ENCODE results near the gene BRD4.

Gene BRD4

DNA sequence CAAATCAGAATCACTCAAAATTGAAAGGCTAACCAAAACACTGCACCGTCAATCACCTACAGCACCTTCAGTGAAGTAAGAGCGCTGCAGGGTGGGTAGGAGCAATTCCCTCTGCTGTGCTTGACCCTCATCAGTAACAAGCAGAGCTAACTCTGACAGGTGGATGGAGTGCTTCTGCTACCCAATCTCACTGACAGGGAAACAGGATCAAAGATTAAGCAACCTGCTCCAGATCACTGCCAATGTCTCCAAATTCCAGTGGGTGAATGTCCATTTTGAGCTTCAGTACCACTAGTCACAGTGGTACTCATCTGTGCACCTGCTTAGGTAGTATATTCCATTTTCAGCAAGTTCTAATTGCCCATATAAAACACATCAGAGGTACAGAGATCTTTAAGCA lies 25.2 kb downstream of the BRD4 start:
- Mint-ChIP-seq H3K9me3 (no peaks in the 10 kb centered on the region), H3K27me3 (no peaks in the 10 kb centered on the region), H3K4me1 (ENCODE audit: low read depth) (peaks cover 89% of the 10 kb centered on the region), H3K4me3 (no peak overlapping the region), H3K36me3 (ENCODE audit: low read depth) (peaks cover 13% of the 10 kb centered on the region), H3K27ac (peak overlapping the region; percentile 5)

DNA sequence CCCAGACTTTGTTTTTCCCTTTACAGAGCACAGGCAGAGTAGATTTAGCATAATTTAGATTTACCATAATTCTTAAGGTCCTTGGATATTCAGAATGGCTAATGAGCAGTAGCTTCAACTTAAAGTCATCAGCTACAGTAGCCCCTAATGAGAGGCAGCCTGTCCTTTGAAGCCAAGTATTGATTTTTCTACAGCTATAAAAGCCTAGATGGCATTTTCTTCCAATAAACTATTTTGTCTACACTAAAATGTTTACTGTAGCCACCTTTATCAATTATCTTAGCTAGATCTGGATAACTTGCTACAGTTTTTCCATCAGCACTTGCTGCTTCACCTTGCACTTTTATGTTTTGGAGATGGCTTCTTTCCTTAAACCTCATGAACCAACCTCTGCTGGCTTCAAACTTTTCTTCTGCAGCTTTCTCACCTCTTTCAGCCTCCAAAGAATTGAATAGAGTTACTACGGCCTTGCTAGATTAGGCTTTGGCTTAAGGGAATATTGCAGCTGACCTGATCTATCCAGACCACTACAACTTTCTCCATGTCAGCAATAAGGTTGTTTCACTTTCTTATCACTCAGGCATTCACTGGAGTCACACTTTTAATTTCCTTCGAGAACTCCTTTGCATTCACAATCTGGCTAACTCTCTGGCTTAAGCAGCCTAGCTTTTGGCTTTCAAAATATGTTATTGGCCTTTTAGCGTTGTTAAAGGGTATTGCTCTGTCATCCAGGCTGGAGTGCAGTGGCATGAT lies 26.6 kb downstream of the BRD4 start:
- no peaks in the 10 kb centered on the region for H3K27me3 Mint-ChIP-seq
- H3K27ac Mint-ChIP-seq, result no peak overlapping the region

DNA sequence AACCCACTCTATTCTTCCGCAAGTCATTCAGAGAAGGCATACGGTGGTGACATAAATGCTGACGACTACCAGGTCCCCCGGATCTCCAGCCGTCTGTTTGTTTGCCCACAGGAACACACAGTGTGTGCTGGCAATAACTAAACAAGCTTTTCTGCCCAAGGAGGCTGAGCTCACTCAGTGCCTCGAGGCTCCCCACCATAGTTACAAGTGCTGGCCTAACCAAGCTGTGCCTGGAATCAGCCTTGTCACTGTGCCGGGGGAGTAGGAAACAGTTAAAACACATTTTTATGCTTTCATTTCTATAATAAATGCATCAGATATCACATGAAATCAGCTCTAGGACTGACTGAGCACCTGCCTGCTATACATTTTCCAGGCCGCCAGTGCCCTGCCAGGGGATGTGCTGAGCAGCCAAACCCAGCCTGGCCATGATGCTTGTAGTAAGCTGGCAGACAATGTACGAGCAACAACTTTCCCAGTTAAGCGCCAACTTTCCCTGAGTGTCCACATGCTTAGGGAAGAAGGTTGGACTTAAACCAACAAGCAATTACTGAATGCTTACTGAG lies 28.1 kb downstream of the BRD4 start:
- no peaks in the 10 kb centered on the region for H3K27me3 Mint-ChIP-seq
- peak overlapping the region; percentile 33 for H3K4me3 Mint-ChIP-seq
- H3K9me3 Mint-ChIP-seq, result no peaks in the 10 kb centered on the region
- peak overlapping the region; percentile 92 for H3K27ac Mint-ChIP-seq
- peaks cover 89% of the 10 kb centered on the region for H3K4me1 Mint-ChIP-seq (ENCODE audit: low read depth)
- H3K36me3 Mint-ChIP-seq (ENCODE audit: low read depth), result peaks cover 3% of the 10 kb centered on the region

More for the DNA sequence above, 26.6 kb downstream of the BRD4 start:
- H3K4me3 Mint-ChIP-seq, result no peak overlapping the region
- peaks cover 89% of the 10 kb centered on the region for H3K4me1 Mint-ChIP-seq (ENCODE audit: low read depth)
- H3K9me3 Mint-ChIP-seq, result no peaks in the 10 kb centered on the region
- H3K36me3 Mint-ChIP-seq (ENCODE audit: low read depth), result peaks cover 8% of the 10 kb centered on the region

DNA sequence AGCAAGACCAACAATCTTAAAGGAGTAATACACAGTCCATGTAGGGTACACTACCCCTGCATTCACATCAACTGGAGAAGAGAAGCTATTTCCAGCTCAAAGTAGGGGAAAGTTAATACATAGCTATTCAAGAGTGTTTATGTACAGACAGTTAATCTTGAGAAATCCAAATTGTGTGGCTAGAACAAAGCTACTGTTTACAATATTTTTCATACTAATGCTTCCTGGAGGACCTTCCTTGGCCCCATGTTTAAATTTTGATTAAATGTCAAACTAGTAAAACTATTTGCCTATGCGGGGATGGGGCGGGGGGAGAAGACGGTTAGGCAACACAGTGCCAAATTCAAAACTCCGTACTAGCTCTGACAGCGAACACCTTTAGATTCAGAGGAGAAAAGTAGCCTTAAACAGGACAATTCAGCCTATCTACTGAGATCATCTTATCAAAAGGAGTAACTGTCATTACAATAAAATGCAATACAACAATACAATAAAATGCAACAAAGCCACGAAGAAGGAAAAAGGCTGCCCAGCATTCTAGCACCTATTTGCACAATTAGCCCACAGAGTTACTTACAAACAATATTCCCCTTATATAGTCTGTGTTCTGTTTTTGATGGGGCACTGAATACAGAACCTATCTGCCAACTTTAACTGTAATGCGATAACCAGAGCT lies 29.1 kb downstream of the BRD4 start:
- Mint-ChIP-seq H3K27ac (peak overlapping the region; percentile 92), H3K27me3 (no peaks in the 10 kb centered on the region), H3K4me1 (ENCODE audit: low read depth) (peaks cover 94% of the 10 kb centered on the region), H3K36me3 (ENCODE audit: low read depth) (peaks cover 3% of the 10 kb centered on the region), H3K9me3 (no peaks in the 10 kb centered on the region), H3K4me3 (no peak overlapping the region)

DNA sequence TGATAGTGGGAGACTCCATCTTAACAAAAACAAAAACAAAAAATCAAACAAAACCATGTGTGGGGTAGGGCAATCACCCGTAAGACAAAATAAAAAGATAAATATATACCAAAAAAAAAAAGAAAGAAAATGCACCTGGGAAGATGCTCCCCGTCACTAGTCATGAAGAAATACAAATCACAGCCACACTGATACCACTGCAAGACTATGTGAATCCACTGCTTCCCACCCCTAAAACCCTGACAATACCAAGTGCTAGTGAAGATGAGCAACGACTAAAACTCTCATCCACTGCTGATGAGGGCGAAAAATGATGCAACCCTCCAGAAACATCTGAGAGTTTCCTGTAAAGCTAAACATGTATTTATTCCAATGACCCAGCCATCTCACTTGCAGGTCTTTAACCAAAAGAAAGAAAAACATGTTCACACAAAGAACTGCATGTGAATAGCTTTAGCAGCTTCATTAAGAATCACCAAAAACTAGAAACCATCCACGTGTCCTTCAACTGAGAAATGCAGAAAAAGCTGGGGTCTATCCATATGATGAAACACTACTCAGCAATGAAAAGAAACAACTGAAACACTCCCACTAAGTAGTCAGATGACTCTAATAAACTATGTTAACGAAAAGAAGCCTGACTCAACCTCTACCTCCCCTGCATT lies 31.7 kb downstream of the BRD4 start:
- H3K27me3 Mint-ChIP-seq, result no peaks in the 10 kb centered on the region
- peak overlapping the region; percentile 97 for H3K27ac Mint-ChIP-seq
- peak overlapping the region; percentile 57 for H3K4me3 Mint-ChIP-seq
- H3K4me1 Mint-ChIP-seq (ENCODE audit: low read depth), result peaks cover 99% of the 10 kb centered on the region
- no peaks in the 10 kb centered on the region for H3K9me3 Mint-ChIP-seq
- peaks cover 16% of the 10 kb centered on the region for H3K36me3 Mint-ChIP-seq (ENCODE audit: low read depth)

DNA sequence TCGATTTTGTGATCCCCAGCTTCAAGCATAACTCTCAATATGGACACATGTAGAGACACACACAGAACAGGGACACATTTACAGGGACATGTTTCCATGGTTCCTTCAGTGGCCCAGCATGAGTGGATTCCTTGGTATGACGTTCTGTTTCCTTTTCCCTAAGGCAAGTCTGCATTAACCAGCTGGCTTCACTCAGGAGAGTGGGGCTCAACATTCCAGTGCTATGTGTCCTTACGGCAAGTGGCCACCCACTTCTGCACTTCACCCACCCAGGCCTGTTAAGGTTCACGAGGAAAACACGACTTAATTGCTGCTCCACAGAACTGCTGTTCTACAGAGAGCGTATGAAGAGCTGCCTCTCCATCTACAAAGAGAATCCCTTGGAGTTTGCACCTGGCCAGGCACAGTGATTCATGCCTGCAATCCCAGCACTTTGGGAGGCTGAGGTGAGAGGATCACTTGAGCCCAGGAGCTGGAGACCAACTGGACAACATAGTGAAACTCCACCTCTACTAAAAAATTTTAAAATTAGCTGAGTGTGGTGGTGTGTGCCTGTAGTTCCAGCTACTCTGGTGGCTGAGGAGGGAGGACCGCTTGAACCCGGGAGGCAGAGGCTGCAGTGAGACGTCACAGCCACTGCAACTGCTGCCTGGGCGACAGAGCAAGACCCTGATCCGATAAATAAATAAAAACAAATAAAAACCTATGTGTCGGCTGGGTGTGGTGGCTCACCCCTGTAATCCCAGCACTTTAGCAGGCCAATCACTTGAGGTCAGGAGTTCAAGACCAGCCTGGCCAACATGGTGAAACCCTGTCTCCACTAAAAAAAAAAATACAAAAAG lies 32.5 kb downstream of the BRD4 start:
- H3K4me3 Mint-ChIP-seq, result no peak overlapping the region
- H3K4me1 Mint-ChIP-seq (ENCODE audit: low read depth), result peaks cover 99% of the 10 kb centered on the region
- no peaks in the 10 kb centered on the region for H3K9me3 Mint-ChIP-seq
- H3K27me3 Mint-ChIP-seq, result no peaks in the 10 kb centered on the region
- peak overlapping the region; percentile 97 for H3K27ac Mint-ChIP-seq
- peaks cover 22% of the 10 kb centered on the region for H3K36me3 Mint-ChIP-seq (ENCODE audit: low read depth)

DNA sequence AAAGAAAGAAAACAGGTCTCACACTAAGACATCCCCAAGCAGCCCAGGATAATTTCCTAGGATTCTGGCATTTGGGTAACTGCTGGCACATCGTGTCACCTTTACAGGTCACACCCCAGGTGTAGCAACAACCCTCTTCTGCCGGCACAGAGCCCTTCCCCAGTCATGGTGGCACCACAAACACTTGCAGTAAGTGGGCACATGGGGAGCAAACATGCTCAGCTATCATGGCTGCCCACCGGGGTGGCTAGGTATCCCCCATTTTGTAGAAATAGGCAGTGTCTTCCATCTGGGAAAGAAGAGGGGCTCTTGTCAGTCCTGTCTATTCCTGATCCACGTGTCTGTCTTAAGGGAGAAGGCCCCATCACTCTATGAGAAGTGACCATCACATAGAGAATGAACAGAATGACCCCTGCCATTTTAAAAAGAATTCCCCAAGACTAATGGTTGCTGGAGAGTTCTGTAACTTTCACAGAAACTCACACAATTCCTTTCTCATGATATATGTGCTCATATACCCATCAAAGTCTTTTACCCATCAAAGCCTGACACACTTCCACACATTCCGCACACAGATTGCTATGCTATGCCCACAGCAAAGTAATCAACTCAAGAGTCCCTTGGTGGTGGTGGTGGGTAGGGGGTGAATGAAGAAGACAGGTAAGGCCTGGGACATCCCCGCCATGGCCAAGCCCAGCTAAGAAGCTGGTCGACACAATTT lies 33.3 kb downstream of the BRD4 start:
- H3K4me3 Mint-ChIP-seq, result no peak overlapping the region

DNA sequence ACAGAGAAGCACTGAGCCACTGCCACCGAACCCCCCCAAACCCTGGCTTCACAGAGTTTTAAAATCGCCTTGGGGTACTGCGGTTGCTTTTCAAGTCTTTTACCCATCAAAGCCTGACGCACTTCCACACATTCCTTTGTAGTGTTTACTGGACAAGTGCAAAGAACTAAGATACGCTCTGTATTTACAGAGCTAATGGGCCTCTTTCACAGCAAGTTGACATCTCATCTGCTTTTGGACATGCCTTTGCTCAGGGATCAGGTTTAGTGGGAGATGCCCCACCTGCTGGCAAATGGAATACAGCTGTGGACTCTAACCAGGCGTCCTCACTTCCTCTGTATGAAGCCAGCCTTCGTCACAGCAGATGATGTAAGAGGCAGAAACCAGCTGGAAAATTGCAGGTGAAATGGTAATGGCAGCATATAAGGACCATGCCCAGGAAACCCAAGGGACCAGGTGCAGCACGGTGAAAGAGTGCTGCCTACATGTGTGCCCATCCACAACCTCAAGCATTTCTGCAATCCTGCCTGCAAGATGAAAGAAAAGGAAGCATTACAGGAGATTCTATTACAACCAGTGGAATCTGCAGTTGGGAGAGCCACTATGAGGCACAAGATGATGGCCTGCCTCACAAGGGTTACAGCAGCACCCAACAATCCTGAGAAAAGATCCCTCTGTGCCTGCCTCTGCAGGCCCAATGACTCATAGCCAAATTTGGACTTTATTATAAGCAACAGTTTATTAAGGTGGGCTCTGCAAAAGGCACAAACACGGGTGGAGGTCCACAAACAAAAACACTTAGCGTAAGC lies 34.7 kb downstream of the BRD4 start:
- Mint-ChIP-seq H3K9me3 (no peaks in the 10 kb centered on the region), H3K36me3 (ENCODE audit: low read depth) (peaks cover 23% of the 10 kb centered on the region), H3K27ac (peak overlapping the region; percentile 84), H3K4me3 (peak overlapping the region; percentile 45), H3K4me1 (ENCODE audit: low read depth) (peaks cover 99% of the 10 kb centered on the region), H3K27me3 (no peaks in the 10 kb centered on the region)

More for the DNA sequence above, 33.3 kb downstream of the BRD4 start:
- no peaks in the 10 kb centered on the region for H3K27me3 Mint-ChIP-seq
- peaks cover 99% of the 10 kb centered on the region for H3K4me1 Mint-ChIP-seq (ENCODE audit: low read depth)
- peaks cover 19% of the 10 kb centered on the region for H3K36me3 Mint-ChIP-seq (ENCODE audit: low read depth)
- peak overlapping the region; percentile 97 for H3K27ac Mint-ChIP-seq
- no peaks in the 10 kb centered on the region for H3K9me3 Mint-ChIP-seq

DNA sequence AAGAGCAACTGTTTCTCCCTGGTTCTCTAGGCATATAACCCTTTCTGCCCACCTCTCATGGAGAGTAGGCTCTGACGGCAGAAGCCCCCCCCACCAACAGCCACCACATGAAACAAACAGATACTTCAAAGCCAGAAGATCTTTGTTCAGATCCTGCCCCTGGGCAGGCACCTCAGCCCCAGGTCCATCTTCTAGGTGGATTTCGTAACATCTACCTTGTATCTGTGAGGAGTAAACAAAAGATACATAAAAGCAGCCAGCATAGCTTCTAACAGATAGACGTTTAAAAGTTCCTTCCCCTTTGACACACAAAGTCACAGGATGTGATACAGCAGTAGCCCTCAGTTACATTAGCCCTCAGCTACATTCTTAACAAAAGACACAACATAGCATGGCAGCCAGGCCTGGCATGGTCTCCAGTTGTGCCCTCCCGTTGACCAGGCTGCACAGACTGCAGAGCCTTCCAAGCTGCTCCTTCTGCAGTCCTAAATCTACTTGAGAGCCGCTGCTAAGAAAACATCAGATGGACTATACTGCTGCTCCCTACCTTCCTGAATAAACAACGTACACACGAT lies 35.4 kb downstream of the BRD4 start:
- peak overlapping the region; percentile 84 for H3K27ac Mint-ChIP-seq
- peaks cover 100% of the 10 kb centered on the region for H3K4me1 Mint-ChIP-seq (ENCODE audit: low read depth)
- H3K9me3 Mint-ChIP-seq, result no peaks in the 10 kb centered on the region
- peaks cover 23% of the 10 kb centered on the region for H3K36me3 Mint-ChIP-seq (ENCODE audit: low read depth)
- H3K4me3 Mint-ChIP-seq, result peak overlapping the region; percentile 45
- H3K27me3 Mint-ChIP-seq, result no peaks in the 10 kb centered on the region

DNA sequence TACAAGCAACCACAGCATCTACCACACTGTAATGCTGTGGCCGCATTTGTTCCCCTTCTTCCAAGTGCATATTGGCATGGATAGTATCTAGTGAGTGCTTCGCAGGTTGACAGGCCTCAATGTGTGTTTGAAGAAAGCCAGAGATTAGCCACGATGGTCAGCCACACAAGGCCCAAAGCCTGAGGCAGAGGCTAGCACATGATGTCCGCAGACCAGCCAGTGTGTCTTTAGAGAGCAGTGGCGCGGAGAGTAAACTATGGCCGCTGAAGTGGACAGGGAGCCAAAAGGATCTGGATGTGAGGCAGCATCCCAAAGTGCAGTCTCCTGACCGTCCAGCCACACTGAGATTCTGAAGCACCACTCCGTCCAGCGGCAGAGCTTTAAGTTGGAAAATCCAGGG lies 36.0 kb downstream of the BRD4 start:
- H3K27me3 Mint-ChIP-seq, result no peaks in the 10 kb centered on the region
- H3K4me3 Mint-ChIP-seq, result no peak overlapping the region
- H3K36me3 Mint-ChIP-seq (ENCODE audit: low read depth), result peaks cover 23% of the 10 kb centered on the region
- peak overlapping the region; percentile 84 for H3K27ac Mint-ChIP-seq
- H3K9me3 Mint-ChIP-seq, result no peaks in the 10 kb centered on the region
- peaks cover 100% of the 10 kb centered on the region for H3K4me1 Mint-ChIP-seq (ENCODE audit: low read depth)

DNA sequence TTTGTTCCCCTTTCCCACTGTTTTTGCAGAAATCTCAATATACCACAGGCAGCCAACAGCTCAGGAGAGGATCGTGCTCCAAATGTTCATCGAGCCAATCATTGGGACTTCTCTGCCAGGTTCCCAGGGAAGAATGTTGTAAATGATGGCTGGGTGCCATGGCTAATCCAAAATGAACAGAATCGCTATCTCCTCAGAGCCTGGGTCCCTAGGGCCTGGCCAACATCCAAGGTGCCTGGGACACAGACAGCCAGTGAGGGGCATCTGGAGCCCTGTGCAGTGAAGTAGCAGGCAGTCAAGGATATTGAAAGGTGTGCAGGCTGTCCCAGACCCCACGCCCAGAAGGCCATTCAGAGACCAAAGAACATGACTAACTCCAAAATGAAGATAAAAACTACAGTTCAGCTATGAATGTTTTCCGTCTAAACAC lies 37.8 kb downstream of the BRD4 start:
- peaks cover 23% of the 10 kb centered on the region for H3K36me3 Mint-ChIP-seq (ENCODE audit: low read depth)

DNA sequence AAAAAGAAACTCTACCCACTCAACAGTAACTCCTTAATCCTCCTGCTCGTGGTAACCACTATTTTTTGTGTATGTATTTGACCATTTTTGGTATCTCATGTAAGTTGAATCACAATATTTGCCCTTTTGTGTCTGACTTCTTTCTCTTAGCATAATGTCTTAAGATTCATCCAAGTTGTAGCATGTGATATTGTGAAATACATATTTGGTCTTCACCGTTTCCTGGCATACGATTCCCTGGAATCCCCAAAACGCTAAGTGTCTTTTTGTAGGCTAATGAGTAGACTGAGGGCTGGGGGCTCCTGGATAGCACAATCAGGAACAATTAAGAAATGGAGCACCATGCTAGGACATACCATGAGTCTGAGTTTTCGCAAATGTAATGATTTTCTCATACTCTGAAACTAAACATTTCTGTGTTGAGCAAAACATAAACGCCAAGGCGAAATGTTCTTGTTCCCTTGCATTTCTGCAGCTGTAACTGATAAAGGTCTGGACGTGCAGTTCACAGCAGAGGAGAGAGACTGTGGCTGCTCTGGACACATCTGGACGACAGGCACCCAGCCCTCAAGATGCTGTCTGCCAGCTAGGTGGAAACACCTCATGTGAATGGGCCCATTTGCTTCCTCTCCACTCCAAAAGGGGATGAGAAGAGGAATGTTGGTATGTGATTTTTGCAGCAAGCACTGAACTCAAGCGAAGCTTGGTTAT lies 38.4 kb downstream of the BRD4 start:
- peaks cover 23% of the 10 kb centered on the region for H3K36me3 Mint-ChIP-seq (ENCODE audit: low read depth)

More for the DNA sequence above, 37.8 kb downstream of the BRD4 start:
- Mint-ChIP-seq H3K27me3 (no peaks in the 10 kb centered on the region), H3K4me3 (no peak overlapping the region), H3K27ac (peak overlapping the region; percentile 32), H3K9me3 (no peaks in the 10 kb centered on the region), H3K4me1 (ENCODE audit: low read depth) (peaks cover 100% of the 10 kb centered on the region)

More for the DNA sequence above, 38.4 kb downstream of the BRD4 start:
- H3K27me3 Mint-ChIP-seq, result no peaks in the 10 kb centered on the region
- peaks cover 100% of the 10 kb centered on the region for H3K4me1 Mint-ChIP-seq (ENCODE audit: low read depth)
- H3K4me3 Mint-ChIP-seq, result peak overlapping the region; percentile 17
- H3K9me3 Mint-ChIP-seq, result no peaks in the 10 kb centered on the region
- H3K27ac Mint-ChIP-seq, result peak overlapping the region; percentile 58
